ENCODE data around the gene CHRM5.

DNA sequence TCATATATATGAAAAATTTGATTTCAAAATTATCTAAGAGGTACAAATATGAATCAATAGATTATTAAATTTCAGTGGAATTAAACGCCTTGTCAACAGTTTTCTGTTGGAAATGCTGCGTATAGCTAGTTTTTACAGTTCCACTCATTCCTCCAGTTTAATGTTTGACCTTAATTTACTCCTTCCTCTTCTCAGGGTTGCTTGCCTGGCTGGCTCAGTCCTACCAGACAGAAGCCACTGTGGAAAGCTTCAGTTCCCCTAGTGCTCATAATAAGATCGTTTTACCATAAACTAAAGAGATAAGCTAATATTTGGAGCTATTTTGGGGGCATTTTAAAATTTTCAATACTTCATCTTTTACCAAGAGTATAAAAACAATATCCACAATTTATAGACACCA, 110.6 kb downstream of the CHRM5 start:
- TF ChIP-seq POLR2AphosphoS5 (IDR thresholded peaks at IDR 0.05; ENCODE audit: low read depth, low read length) = no peak
- no peak for TF ChIP-seq TAF1 (IDR thresholded peaks at IDR 0.05; ENCODE audit: borderline replicate concordance, insufficient read depth, low read length)
- TF ChIP-seq, protein P1, sequence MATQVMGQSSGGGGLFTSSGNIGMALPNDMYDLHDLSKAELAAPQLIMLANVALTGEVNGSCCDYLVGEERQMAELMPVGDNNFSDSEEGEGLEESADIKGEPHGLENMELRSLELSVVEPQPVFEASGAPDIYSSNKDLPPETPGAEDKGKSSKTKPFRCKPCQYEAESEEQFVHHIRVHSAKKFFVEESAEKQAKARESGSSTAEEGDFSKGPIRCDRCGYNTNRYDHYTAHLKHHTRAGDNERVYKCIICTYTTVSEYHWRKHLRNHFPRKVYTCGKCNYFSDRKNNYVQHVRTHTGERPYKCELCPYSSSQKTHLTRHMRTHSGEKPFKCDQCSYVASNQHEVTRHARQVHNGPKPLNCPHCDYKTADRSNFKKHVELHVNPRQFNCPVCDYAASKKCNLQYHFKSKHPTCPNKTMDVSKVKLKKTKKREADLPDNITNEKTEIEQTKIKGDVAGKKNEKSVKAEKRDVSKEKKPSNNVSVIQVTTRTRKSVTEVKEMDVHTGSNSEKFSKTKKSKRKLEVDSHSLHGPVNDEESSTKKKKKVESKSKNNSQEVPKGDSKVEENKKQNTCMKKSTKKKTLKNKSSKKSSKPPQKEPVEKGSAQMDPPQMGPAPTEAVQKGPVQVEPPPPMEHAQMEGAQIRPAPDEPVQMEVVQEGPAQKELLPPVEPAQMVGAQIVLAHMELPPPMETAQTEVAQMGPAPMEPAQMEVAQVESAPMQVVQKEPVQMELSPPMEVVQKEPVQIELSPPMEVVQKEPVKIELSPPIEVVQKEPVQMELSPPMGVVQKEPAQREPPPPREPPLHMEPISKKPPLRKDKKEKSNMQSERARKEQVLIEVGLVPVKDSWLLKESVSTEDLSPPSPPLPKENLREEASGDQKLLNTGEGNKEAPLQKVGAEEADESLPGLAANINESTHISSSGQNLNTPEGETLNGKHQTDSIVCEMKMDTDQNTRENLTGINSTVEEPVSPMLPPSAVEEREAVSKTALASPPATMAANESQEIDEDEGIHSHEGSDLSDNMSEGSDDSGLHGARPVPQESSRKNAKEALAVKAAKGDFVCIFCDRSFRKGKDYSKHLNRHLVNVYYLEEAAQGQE (IDR thresholded peaks at IDR 0.05; ENCODE audit: insufficient read depth in 1 of 2, low read depth in 2 of 2, low read length in 2 of 2) = no peak
- TF ChIP-seq SIN3A (IDR thresholded peaks at IDR 0.05; ENCODE audit: borderline replicate concordance, insufficient read depth, low read length) = no peak
- TF ChIP-seq FOXP2 (optimal IDR thresholded peaks at IDR 0.05; ENCODE audit: borderline replicate concordance, extremely low read depth, extremely low read length, insufficient read depth) = no peak

Measured in PFSK-1 (cell line).